HG03135 (cell line): ENCODE measurements around the gene ZNF638.
"Not testable (repeated sequence)": the region's sequence is repeated elsewhere in the genome, so short reads cannot be mapped to it uniquely, and the experiment has no call there.

ENCODE experiments used
- ATAC-seq: cut with Tn5 transposase; IDR thresholded peaks from one replicate; pipeline ENCODE4 v1.9.1; 2021; ENCODE audit warnings: mild to moderate bottlenecking, moderate library complexity; ENCODE audit not compliant: unreplicated experiment

ZNF638 gene, protein sequence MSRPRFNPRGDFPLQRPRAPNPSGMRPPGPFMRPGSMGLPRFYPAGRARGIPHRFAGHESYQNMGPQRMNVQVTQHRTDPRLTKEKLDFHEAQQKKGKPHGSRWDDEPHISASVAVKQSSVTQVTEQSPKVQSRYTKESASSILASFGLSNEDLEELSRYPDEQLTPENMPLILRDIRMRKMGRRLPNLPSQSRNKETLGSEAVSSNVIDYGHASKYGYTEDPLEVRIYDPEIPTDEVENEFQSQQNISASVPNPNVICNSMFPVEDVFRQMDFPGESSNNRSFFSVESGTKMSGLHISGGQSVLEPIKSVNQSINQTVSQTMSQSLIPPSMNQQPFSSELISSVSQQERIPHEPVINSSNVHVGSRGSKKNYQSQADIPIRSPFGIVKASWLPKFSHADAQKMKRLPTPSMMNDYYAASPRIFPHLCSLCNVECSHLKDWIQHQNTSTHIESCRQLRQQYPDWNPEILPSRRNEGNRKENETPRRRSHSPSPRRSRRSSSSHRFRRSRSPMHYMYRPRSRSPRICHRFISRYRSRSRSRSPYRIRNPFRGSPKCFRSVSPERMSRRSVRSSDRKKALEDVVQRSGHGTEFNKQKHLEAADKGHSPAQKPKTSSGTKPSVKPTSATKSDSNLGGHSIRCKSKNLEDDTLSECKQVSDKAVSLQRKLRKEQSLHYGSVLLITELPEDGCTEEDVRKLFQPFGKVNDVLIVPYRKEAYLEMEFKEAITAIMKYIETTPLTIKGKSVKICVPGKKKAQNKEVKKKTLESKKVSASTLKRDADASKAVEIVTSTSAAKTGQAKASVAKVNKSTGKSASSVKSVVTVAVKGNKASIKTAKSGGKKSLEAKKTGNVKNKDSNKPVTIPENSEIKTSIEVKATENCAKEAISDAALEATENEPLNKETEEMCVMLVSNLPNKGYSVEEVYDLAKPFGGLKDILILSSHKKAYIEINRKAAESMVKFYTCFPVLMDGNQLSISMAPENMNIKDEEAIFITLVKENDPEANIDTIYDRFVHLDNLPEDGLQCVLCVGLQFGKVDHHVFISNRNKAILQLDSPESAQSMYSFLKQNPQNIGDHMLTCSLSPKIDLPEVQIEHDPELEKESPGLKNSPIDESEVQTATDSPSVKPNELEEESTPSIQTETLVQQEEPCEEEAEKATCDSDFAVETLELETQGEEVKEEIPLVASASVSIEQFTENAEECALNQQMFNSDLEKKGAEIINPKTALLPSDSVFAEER (N-terminal part only)

DNA sequence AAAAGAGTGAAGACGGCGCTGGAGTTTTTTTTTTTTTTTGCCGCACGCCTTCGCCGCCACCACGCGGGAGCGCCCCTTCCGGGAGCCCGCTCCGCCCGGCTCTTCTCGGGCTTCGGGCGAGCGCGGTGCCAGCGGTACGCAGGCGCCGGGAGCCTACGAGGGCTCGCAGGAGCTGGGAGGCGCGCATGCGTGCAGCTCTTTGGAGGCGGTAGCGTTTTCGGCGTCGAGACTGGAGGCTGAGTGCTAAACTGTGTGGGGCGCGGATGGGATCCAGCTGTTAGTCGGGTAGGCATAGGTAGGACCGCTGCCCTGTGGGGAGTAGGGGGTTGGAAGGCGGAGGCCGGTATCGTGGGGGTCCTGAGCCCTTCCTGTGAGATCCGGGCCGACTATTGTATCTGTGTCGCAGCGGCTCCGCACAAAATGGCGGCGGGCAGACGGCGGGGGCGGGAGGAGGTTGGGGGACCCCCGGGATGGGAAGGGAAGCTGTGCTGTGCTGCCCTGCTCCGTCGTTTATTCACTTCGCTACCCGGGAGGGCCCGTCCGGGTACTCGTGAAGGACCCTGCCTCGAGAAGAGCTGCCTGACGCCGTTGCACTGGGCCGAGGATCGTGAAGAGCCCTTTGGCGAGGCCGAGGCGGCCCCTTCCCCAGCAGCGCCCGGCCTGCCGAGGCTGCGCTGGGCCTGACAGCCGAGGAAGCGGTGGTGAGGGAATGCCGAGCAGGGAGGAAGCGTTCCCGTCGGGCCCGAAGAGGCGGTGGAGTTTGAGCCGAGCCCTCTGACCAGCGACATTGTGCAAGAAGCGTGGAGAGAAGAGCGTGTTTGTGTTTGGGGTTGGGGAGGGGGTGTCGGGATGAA lies at the start of gene ZNF638:
Gene ZNF638 (plus strand): TSS at position 202 of the 854 bp plus-strand sequence. CDS start 17,173 bp downstream, outside the sequence.
- ATAC-seq: peak; percentile 99

DNA sequence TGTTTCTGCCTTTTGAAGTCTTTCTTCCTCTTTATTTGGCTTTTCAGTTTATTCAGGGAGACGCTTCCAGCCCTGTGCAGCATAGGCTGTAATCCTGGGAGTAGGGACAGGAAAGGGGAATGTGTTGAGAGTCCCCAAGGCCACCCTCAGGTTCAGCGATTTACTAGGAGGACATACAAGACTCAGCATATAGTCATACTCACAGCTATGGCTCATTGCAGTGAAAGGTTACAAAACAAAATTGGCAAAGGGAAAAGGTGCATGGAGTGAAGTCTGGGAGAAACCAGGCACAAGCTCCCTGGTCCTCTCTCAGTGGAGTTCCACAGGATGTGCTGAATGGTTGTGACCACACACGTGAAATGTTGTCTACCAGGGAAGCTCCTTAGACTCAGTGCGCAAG lies 49.6 kb upstream of the ZNF638 start:
- no peak for ATAC-seq

DNA sequence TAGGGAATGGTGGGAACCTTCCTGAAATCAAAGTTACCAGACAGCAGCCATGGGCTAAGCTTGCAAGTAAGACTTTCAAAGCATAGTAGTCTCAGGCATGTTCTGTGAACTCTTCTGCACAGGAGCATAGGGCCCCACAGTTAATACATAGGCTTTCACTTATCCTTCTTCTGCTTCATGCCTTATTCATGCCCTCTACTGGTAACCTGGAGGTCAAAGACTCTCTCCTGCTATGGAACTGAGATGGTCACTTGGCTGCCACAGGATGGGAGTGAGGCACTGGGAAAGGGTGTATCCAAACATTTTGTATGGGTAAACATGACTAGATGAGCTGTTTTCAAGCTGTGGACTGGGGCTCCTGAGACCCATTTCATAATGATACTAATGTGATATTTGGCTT lies 49.1 kb upstream of the ZNF638 start:
- no peak for ATAC-seq

DNA sequence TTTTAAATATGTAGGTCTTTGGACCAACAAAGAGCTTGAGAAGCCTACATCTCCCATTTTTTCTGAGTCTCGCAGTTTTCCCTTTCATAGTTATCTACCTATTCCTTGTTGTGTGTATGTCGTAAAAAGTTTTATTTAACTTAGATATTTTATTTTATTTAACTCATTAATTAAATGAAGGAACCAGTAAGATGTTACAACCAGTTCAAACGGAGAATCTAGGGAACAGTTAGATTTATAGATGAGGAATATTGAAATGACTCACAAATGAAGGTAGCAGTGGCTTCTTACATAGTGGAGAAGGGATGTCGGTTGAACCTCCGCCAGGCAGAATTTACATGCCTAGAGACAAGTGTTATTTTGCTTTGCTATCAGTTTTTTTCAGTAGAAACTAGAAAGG lies 48.5 kb upstream of the ZNF638 start:
- no peak for ATAC-seq

DNA sequence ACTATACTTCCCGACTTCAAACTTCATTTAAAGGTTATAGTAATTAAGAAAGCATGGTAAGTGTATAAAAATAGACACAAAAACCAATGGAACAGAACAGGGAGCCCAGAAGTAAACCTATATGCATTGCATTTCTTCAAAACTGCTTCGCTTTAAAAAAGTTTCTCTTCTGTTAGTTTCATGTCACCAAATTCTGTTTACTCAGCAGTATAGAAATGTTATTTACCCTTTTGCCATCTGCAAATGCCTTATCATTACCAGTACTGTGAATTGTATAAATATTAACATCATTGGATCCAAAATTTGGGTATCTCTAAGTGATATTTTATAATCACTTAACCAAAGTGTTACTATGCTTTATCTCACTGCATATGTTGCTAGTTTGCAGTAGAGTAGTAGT lies 45.9 kb upstream of the ZNF638 start:
- ATAC-seq: no peak

DNA sequence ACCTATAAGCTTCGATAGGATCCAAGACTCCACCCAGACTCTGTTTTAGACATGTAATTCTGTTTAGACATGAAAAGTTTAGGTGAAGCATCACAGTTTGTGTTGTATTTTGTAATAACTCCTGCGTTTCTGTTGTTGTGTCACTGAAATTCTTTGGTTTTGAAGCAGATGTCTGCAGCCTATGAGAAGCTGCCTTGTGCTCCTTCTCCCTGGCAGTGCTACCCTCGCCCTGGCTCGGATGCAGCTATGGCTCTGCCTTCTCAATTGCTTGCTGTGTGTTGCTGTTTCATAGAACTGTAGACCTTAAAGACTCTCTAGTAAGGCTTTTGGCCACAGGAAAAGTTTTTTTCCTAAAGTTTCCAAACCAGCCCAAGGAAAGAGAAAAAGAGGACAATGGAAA lies 40.2 kb upstream of the ZNF638 start:
- no peak for ATAC-seq

DNA sequence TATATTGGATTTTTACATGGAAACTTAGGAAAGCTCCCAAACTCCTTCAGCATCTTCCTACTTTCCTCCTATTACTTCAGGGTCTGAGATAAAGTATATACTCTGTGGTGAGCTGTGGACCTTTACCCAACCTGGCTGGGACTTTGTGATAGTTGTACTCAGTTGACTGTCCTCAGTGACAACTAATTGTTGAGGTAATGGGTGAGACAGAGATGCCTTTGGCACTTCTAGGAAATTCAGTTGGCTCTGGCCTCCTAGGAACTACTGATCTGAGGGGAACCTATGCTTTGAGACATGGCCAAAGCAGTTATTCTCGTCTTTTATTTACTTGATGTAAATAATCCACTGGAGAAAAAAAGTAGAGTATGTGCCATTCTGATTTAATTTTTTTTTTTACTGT lies 39.4 kb upstream of the ZNF638 start:
- no peak for ATAC-seq

DNA sequence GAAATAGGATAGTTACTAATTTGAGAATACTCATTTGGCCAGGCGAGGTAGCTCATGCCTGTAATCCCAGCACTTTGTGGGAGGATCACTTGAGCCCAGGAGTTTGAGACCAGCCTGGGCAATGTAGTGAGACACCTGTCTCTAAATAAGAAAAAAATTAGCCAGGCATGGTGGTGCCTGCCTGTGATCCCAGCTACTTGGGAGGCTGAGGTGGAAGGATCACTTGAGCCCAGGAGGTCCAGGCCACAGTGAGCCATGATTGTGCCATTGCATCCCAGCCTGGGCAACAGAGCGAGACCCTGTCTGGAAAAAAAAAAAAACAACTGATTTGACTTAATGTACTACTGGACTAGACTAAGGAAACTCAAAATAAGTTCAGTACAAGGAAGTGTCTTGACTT lies 32.7 kb upstream of the ZNF638 start:
- no peak for ATAC-seq

DNA sequence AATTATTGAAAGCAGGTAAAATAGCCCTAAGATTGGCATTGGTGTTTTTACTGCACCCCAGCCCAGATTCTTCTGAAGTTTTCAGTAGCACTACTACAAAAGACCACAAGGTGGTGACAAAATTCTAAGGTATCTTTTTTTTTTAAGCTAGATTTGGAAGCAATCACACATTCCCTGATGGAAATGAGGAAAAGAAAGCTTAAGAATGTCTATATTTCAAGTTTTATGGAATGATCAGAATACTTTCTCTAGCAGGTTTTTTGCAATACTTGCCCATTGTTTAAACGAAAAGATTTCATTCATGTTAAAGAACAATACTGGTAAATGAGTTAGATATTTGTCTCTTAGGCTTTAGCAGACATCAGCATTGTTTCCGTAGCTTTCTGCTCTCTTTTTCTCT lies 32.1 kb upstream of the ZNF638 start:
- no peak for ATAC-seq

DNA sequence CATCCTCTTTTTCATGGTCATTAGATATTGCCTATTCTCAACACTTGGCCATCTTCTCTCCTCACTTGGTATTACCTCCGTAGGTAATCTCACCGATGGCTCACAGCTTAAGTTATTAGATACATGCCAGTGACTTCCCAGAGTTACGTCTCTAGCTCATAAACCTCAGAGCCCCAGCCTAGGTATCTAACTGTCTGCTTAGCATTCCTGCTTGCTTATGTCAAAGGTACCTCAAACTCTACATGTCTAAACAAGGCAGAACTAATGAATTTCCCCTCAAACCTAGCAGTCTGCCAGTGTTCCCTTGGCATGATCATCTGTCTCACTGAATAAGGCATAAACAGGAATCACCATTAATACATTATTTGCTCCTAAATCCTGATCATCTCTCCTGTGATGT lies 27.7 kb upstream of the ZNF638 start:
- no peak for ATAC-seq

DNA sequence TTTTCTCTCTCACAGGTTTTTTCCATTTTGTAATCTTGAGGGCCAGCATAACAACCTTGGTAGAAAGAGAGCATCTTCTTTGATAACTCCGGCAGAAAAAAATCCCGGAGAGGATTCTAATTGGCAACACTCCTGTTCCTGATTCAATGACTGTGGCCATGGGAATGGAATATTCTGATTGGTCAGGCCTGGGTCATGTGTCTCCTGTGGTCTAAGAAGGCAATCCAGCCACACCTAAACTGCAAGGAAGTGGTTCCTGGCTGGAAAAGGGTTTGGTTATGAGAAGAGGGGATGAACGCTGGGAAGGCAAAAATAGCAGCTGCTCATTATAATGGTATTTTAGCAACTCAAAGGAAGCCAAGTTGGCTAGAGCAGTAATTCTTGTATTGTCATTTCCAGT lies 24.8 kb upstream of the ZNF638 start:
- ATAC-seq: no peak

DNA sequence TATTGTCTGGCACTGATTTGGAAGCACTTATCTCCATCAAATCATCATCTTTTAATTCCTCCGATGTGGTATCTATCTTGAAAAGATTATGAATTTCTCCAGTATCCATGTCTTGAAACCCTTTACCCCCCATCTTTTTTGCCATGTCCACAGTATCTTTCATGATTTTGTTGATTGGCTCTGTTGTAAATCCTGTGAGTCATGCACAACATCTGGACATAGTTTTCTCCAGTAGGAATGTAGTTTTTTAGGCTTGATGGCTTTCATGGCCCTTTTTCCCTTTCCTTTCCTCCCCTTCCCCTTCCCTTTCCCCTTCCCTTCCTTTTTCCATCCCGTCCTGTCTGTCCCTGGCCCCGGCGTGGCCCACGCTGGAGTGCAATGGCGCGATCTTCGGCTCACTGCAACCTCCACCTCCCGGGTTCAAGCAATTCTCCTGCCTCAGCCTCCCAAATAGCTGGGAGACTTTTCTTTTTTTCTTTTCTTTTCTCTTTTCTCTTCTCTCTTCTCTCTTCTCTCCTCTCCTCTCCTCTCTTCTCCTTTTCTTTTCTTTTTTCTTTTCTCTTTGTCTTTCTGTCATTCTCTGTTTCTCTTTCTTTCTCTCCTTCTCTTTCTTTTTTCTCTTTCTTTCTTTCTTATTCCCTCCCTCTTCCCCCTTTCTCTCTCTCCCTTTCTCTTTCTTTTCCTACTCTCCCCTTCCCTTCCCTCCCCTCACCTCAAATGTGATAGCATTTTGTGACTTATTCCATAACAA lies 18.4 kb upstream of the ZNF638 start:
- no peak for ATAC-seq

DNA sequence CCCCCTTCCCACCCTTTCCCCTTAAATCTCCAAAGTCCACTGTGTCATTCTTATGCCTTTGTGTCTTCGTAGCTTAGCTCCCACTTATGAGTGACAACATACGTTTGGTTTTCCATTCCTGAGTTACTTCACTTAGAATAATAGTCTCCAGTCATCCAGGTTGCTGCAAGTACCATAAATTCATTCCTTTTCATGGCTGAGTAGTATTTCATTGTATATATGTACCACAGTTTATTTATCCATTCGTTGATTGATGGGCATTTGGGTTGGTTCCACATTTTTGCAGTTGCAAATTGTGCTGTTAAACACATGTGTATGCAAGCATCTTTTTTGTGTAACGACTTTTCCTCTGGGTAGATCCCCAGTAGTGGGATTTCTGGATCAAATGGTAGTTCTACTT lies 14.5 kb upstream of the ZNF638 start:
- ATAC-seq: no peak

DNA sequence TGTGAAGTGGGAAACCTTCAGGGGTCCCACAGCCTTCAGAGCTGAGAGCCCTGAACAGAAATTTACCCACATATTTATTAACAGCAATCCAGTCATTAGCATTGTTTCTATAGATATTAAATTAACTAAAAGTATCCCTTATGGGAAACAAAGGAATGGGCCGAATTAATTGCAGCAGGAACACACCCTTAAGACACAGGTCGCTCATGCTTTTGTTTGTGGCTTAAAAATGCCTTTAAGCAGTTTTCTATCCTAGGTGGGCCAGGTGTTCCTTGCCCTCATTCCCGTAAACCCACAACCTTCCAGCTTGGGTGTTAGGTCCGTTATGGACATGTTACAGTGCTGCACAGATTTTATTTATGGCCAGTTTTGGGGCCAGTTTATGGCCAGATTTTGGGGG lies 13.7 kb upstream of the ZNF638 start:
- ATAC-seq: not testable (repeated sequence)

DNA sequence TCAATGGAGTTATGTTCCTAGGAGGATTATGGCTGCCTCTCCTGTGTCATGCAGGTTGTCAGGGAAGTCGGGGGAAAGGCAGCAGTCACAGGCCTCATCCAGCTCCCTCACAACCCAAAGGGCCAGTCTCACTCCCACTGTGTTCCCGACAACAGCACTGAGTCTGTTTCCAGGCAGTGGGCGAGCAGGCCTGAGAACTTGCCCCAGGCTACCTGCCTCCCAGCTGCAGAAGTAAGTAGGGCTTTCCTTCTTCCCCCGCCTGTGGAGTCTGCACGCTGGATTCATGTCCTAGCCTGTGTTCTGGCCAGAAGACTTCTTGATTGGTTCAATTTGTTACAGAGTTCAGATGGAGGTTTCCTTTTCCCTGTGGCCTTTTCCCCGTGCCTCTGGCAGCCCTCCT lies 8.2 kb upstream of the ZNF638 start:
- no peak for ATAC-seq

DNA sequence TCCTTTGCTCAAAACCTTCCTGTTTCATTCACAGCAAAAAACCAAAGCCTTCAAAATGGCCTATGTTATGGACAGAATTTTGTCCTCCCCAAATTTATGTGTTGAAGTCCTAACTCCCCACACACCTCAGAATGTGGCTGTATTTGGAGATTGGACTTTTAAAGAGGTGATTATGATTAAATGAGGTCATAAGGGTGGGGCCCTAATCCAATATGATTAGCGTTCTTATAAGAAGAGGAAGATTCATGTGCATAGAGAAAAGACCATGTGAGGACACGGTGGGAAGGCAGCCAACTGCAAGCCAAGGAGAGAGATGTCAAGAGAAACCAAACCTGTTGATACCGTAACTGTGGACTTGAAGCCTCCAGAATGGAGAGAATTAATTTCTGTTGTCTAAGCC lies 4.6 kb upstream of the ZNF638 start:
- ATAC-seq: no peak

DNA sequence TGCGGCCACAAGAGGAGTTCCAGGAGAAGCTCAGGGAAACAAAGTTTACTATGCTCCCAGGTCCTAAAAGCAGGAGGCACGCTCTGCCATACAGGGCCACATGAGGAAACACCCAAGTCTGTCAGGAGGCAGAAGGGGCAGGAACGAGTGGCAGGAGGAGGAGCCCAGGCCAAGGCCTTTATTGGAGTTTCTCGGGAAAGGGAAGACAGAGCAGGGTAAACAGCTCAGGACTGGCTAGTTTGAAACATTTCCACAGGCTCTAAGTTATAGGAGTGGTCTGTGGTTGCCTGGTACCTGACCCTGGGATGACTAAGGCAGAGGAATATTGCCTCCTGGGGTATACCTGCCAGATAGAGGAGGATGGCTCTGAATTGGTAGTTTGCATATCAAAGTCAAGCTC lies 3.7 kb upstream of the ZNF638 start:
- ATAC-seq: no peak

DNA sequence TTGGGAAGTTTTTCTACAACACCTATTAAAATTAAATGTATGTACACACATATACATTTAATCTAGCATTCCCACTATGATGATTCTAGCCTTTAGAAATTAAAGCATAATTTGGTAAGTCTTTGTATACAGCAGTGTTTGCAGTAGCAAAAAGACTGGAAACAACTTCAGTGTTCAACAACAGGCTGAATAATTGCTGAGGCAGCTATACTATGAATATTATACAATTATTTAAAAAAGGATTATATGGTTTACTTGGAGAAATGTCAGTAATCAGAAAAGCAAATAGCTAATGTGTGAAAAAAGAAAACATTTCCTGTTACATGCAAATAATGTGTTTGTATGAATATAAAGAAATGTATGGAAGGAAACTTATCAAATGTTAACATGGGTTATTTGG lies 1.4 kb upstream of the ZNF638 start:
- ATAC-seq: no peak

DNA sequence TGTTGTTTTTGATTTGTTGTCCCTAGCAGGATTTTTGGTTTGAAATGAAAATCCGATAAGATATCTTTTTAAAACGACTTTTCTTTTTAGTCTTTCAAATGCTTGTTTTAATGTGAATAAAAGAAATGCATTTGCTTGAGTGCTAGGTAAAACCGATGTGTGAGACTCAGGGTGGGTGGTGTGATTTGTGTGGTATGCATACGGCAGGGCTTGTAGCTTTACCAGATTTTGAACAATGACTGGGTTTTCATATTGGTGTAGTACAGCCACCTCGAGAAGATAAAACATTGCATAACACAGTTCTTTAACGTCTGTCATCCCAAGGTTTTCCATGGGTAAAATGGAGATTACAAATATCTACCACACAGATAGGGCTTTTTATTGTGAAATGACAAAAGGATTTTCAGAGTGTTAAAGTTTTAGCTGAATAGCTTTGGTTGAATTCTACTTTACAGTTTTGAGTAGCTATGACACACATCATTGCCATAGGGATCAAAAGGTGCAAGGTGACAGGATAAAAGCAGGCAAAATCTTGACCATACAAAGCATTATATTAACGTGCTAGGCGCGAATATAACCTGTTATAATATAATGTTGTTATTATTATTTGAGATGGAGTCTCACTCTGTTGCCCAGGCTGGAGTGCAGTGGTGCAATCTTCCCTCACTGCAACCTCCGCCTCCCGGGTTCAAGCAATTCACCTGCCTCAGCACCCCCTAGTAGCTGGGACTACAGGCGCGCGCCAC lies 824 bp upstream of the ZNF638 start:
- ATAC-seq: no peak
